HG02763 (cell line): Measurements from ENCODE around the gene P2RX4.
"Not testable (repeated sequence)": the region's sequence is repeated elsewhere in the genome, so short reads cannot be mapped to it uniquely, and the experiment has no call there.

Source experiments
- ATAC-seq: cut with Tn5 transposase; IDR thresholded peaks from one replicate; pipeline ENCODE4 v1.9.1; 2021; ENCODE audit warnings: mild to moderate bottlenecking, moderate library complexity; ENCODE audit not compliant: unreplicated experiment

Gene P2RX4

GRCh38 chr12:121273364-121273896 is 63.5 kb downstream of the P2RX4 start:
- ATAC-seq, result no peak

- no peak for ATAC-seq
Measured at GRCh38 chr12:121274036-121274763, 64.3 kb downstream of the P2RX4 start.

- ATAC-seq, result no peak
Measured at GRCh38 chr12:121277374-121277759, 67.4 kb downstream of the P2RX4 start.

GRCh38 chr12:121278169-121279070 is 68.5 kb downstream of the P2RX4 start:
- no peak for ATAC-seq

GRCh38 chr12:121279071-121279375 is 69.1 kb downstream of the P2RX4 start:
- ATAC-seq, result no peak

- ATAC-seq, result no peak
Measured at GRCh38 chr12:121279507-121279915, 69.6 kb downstream of the P2RX4 start.

GRCh38 chr12:121280531-121280930 is 70.6 kb downstream of the P2RX4 start:
- not testable (repeated sequence) for ATAC-seq

GRCh38 chr12:121281116-121281515 is 71.2 kb downstream of the P2RX4 start:
- ATAC-seq, result not testable (repeated sequence)

- no peak for ATAC-seq
Measured at GRCh38 chr12:121282072-121282742, 72.3 kb downstream of the P2RX4 start.

GRCh38 chr12:121282910-121283309 is 73.0 kb downstream of the P2RX4 start:
- not testable (repeated sequence) for ATAC-seq

- ATAC-seq, result no peak
Measured at GRCh38 chr12:121283388-121283787, 73.5 kb downstream of the P2RX4 start.
